MM.1S (cell line): Measurements from ENCODE around the gene GRM3.

ENCODE experiments used
- DNase-seq: peaks from one replicate; pipeline ENCODE4 v3.0.0-alpha.2; 2015
- H2AFZ ChIP-seq: fragments of 300-600 bp; sonication (generic); 2 replicates; pipeline ENCODE4 v1.6.0; 2016; ENCODE audit warnings: antibody characterized with exemption, low read length
- H3F3A ChIP-seq: fragments of 300-600 bp; sonication (generic); 2 replicates; pipeline ENCODE4 v1.6.1; 2016; ENCODE audit warnings: mild to moderate bottlenecking, antibody characterized with exemption, low read length, moderate library complexity, mixed read lengths; ENCODE audit not compliant: insufficient read depth
- H3K27ac ChIP-seq: fragments of 300-600 bp; sonication (generic); 2 replicates; pipeline ENCODE4 v1.5.1; 2016; ENCODE audit warnings: mild to moderate bottlenecking, low read length
- H3K27me3 ChIP-seq: fragments of 300-600 bp; sonication (generic); replicated peaks from 2 replicates; pipeline ENCODE4 v1.6.0; 2016; ENCODE audit warnings: low read length; ENCODE audit not compliant: insufficient read depth
- H3K36me3 ChIP-seq: fragments of 300-600 bp; sonication (generic); replicated peaks from 2 replicates; pipeline ENCODE4 v1.6.1; 2016; ENCODE audit warnings: mild to moderate bottlenecking, low read length, mixed read lengths; ENCODE audit not compliant: insufficient read depth
- H3K4me1 ChIP-seq: fragments of 300-600 bp; sonication (generic); 2 replicates; pipeline ENCODE4 v1.6.1; 2016; ENCODE audit warnings: low read length, mixed read lengths
- H3K4me2 ChIP-seq: fragments of 300-600 bp; sonication (generic); 2 replicates; pipeline ENCODE4 v1.6.0; 2016; ENCODE audit warnings: low read depth, low read length
- H3K4me3 ChIP-seq: fragments of 300-600 bp; sonication (generic); 2 replicates; pipeline ENCODE4 v1.5.1; 2016; ENCODE audit warnings: low read length, mixed read lengths
- H3K79me2 ChIP-seq: fragments of 300-600 bp; sonication (generic); 2 replicates; pipeline ENCODE4 v1.6.1; 2016; ENCODE audit warnings: mixed run types, low read length, mixed read lengths
- H3K9ac ChIP-seq: fragments of 300-600 bp; sonication (generic); 2 replicates; pipeline ENCODE4 v1.6.1; 2016; ENCODE audit warnings: low read length, mixed read lengths
- H3K9me2 ChIP-seq: fragments of 300-600 bp; sonication (generic); replicated peaks from 2 replicates; pipeline ENCODE4 v1.6.1; 2016; ENCODE audit warnings: mild to moderate bottlenecking, low read length, mixed read lengths; ENCODE audit not compliant: insufficient read depth
- H3K9me3 ChIP-seq: fragments of 300-600 bp; sonication (generic); replicated peaks from 2 replicates; pipeline ENCODE4 v1.6.1; 2016; ENCODE audit warnings: mild to moderate bottlenecking, low read length, mixed read lengths; ENCODE audit not compliant: insufficient read depth
- H4K20me1 ChIP-seq: fragments of 300-600 bp; sonication (generic); 2 replicates; pipeline ENCODE4 v1.6.1; 2016; ENCODE audit warnings: mild to moderate bottlenecking, low read length, moderate library complexity, mixed read lengths; ENCODE audit not compliant: insufficient read depth
- EZH2 ChIP-seq: fragments of 300-600 bp; sonication (generic); optimal IDR thresholded peaks from 2 replicates; pipeline ENCODE3; 2017; ENCODE audit warnings: low read depth, mild to moderate bottlenecking, antibody characterized with exemption, low read length, mixed read lengths
- EZH2phosphoT487 ChIP-seq: fragments of 300-600 bp; sonication (generic); IDR thresholded peaks from 2 replicates; pipeline ENCODE4 v1.6.1; 2018; ENCODE audit warnings: antibody characterized with exemption, low read length
- TF ChIP-seq, protein P1 (sequence below): fragments of 300-600 bp; sonication (generic); IDR thresholded peaks from 2 replicates; pipeline ENCODE4 v1.5.1; 2016; ENCODE audit warnings: antibody characterized with exemption, low read length, mixed read lengths

GRM3 gene

DNA sequence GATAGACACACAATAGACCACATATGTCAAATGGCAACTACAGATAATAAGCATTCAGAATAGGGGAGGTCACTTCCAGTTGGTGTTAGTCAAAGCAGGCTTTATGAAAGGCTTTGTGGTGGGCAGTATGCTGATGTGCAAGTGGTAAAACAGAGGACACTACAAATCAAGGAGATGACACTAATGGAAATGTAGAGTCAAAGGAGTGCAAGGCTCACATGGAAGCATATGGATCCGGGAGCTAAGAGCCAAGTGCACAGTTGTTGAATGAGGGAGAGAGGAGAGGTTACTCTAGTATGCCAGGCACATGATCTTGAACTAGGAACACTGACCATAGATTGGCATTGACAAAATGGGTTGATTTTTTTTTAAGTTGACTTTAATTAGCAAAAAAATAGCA lies 62.7 kb downstream of the GRM3 start:
- no peaks in the 10 kb centered on the region for H3K9me3 ChIP-seq
- H3K9me2 ChIP-seq: no peaks in the 10 kb centered on the region
- no peaks in the 10 kb centered on the region for H3K79me2 ChIP-seq
- no peaks in the 10 kb centered on the region for H3K36me3 ChIP-seq
- no peaks in the 10 kb centered on the region for H3K4me1 ChIP-seq
- H2AFZ ChIP-seq: no peak overlapping the region
- no peaks in the 10 kb centered on the region for H4K20me1 ChIP-seq
- H3K4me3 ChIP-seq: no peak overlapping the region
- DNase-seq: no peak
- no peaks in the 10 kb centered on the region for H3F3A ChIP-seq
- no peaks in the 10 kb centered on the region for H3K27me3 ChIP-seq
- TF ChIP-seq, protein P1, sequence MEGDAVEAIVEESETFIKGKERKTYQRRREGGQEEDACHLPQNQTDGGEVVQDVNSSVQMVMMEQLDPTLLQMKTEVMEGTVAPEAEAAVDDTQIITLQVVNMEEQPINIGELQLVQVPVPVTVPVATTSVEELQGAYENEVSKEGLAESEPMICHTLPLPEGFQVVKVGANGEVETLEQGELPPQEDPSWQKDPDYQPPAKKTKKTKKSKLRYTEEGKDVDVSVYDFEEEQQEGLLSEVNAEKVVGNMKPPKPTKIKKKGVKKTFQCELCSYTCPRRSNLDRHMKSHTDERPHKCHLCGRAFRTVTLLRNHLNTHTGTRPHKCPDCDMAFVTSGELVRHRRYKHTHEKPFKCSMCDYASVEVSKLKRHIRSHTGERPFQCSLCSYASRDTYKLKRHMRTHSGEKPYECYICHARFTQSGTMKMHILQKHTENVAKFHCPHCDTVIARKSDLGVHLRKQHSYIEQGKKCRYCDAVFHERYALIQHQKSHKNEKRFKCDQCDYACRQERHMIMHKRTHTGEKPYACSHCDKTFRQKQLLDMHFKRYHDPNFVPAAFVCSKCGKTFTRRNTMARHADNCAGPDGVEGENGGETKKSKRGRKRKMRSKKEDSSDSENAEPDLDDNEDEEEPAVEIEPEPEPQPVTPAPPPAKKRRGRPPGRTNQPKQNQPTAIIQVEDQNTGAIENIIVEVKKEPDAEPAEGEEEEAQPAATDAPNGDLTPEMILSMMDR: no peak
- TF ChIP-seq EZH2phosphoT487 (no peak), EZH2 (no peak)
- no peak overlapping the region for H3K27ac ChIP-seq
- H3K4me2 ChIP-seq: no peak overlapping the region
- H3K9ac ChIP-seq: no peak overlapping the region

DNA sequence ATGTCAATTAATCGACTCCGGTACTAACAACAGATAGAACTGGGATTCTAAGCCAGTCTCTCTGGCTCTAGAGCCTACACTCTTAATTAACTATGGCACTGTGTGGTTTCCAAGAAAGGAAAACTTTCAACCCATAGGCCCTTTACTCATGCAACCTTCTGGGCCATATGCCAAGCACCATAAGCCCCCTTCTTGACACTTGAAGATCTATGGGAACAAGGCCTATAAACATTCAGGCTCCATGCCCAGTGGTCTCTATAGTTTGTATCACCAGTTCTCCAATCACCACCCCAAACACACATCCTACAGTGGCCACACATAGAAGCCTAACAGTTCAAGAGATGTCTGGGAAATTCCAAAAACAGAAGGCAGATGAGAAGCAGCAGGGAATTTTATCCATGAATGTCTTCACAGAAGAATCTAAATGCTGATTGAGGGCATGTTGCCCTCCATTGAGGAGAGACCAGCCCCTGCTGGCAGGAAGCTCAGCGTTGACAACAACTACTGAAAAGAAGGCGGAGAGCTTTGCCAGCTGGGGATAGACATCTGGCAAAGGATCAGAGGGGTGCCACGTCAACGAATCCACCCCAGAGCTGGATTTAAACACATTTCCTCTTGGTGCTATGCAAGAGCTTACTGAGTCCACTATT lies 64.4 kb downstream of the GRM3 start:
- Histone ChIP-seq H3K27me3 (no peaks in the 10 kb centered on the region), H3K9ac (no peak overlapping the region), H3K9me2 (no peaks in the 10 kb centered on the region), H2AFZ (no peak overlapping the region), H3F3A (no peaks in the 10 kb centered on the region), H4K20me1 (no peaks in the 10 kb centered on the region), H3K79me2 (no peaks in the 10 kb centered on the region), H3K36me3 (no peaks in the 10 kb centered on the region), H3K4me2 (no peak overlapping the region), H3K9me3 (no peaks in the 10 kb centered on the region), H3K4me1 (no peaks in the 10 kb centered on the region), H3K27ac (no peak overlapping the region), H3K4me3 (no peak overlapping the region)
- no peak for DNase-seq
- TF ChIP-seq EZH2: no peak

DNA sequence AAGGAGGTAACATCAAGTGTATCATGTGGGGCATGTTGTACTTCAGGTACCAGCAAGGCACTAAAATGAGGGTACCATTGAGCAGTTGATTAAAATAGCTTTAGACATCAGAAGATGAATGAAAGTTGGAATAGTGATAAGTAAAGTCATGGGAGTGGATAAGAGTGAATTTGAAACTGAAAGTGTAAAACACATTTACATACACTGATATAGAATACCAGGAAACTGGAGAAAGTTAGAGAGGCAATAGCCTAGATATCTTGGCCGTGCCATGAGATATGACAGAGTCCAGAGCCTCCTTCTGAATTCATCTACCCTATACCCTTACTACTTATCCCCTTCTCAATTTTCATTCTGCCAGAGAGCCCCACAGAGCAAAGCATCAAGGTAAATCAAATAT lies 76.6 kb downstream of the GRM3 start:
- no peak overlapping the region for H3K4me2 ChIP-seq
- H3K27ac ChIP-seq: no peak overlapping the region
- H3K27me3 ChIP-seq: no peaks in the 10 kb centered on the region
- no peak overlapping the region for H2AFZ ChIP-seq
- no peaks in the 10 kb centered on the region for H3K36me3 ChIP-seq
- no peaks in the 10 kb centered on the region for H3K9me2 ChIP-seq
- H3K4me1 ChIP-seq: peaks cover 5% of the 10 kb centered on the region; the same call in 1 of the 2 replicates
- H3K79me2 ChIP-seq: no peaks in the 10 kb centered on the region
- no peaks in the 10 kb centered on the region for H4K20me1 ChIP-seq
- no peak overlapping the region for H3K4me3 ChIP-seq
- TF ChIP-seq, protein P1: no peak
- TF ChIP-seq EZH2phosphoT487 (no peak), EZH2 (no peak)
- no peaks in the 10 kb centered on the region for H3K9me3 ChIP-seq
- DNase-seq: no peak
- no peak overlapping the region for H3K9ac ChIP-seq
- H3F3A ChIP-seq: no peaks in the 10 kb centered on the region

DNA sequence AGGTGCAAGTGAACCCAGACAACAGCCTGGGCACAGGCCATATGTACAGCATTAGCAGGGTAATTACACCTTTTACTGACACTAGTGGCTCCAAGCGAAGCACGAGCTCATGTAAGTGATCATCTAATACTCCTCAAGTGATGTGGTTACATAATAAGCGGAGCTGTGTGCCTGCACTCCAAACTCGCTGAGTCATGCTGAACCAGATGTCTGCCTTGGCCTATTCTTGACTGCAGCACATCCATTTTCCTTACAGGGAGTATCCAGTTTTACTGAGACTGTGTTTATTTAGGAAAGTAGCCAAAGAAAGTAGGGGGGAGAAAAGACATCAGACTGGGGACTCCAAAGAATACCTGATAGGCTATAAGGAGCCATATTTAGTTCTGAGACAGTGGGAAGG lies 90.1 kb downstream of the GRM3 start:
- no peak overlapping the region for H3K9ac ChIP-seq
- H3K9me3 ChIP-seq: no peaks in the 10 kb centered on the region
- no peaks in the 10 kb centered on the region for H3K36me3 ChIP-seq
- no peaks in the 10 kb centered on the region for H3K9me2 ChIP-seq
- TF ChIP-seq EZH2: no peak
- no peak for TF ChIP-seq EZH2phosphoT487
- TF ChIP-seq, protein P1: no peak
- no peak overlapping the region for H3K27ac ChIP-seq
- H2AFZ ChIP-seq: no peak overlapping the region
- H3K79me2 ChIP-seq: no peaks in the 10 kb centered on the region
- H3K27me3 ChIP-seq: no peaks in the 10 kb centered on the region
- no peaks in the 10 kb centered on the region for H3K4me1 ChIP-seq
- H3K4me2 ChIP-seq: no peak overlapping the region
- no peak for DNase-seq
- H3K4me3 ChIP-seq: no peak overlapping the region
- no peaks in the 10 kb centered on the region for H4K20me1 ChIP-seq
- H3F3A ChIP-seq: no peaks in the 10 kb centered on the region
